ENCODE measurements around the gene PLIN5.

DNA sequence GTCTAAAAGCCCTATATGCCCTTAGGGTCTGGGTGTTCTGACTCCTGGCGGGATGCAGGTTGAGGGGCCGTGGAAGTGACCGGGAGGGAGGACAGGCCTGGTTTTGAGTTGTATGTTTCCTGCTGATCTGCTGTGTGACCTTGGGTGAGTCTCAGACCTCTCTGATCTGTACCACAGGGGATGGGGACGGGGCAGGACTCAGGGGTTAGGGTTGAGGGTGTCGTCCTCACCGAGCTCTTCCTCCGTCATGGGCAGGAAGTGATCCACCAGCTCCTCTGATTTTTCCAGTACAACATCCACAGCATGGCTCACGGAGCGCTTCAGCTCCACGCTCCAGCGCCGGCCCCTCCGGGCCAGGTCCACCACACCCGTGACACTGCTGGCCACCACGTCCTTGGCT is 6.2 kb downstream of the PLIN5 start:
- TF ChIP-seq CTCF (IDR thresholded peaks at IDR 0.05) (no peak), POLR2A (IDR thresholded peaks at IDR 0.05) (no peak)
